DMS53 treated with DMSO at 0.1 percent for 48 hours (cell line): ENCODE results near the gene CASTOR1.
"Not testable (repeated sequence)": the region's sequence is repeated elsewhere in the genome, so short reads cannot be mapped to it uniquely, and the experiment has no call there.

Experiments used
- DNase-seq: peaks from one replicate; lab custom pipeline; 2025; ENCODE audit not compliant: unreplicated experiment; lab: John Stamatoyannopoulos, UW

CASTOR1 gene

GRCh38 chr22:30289141-30289979 lies at the start of gene CASTOR1:
CASTOR1 (minus strand) TSS chr22:30289505; CDS start chr22:30289497, 8 bp downstream.
- peak; percentile 74 for DNase-seq

GRCh38 chr22:30338802-30339201 lies 49.5 kb upstream of the CASTOR1 start:
- DNase-seq, result no peak

- DNase-seq, result not testable (repeated sequence)
These were observed 49.0 kb upstream of the CASTOR1 start for GRCh38 chr22:30338341-30338740.

GRCh38 chr22:30337461-30337778 lies 48.1 kb upstream of the CASTOR1 start:
- no peak for DNase-seq

- DNase-seq, result no peak
These were observed 47.6 kb upstream of the CASTOR1 start for GRCh38 chr22:30336752-30337460.

GRCh38 chr22:30335236-30335635 lies 45.9 kb upstream of the CASTOR1 start:
- DNase-seq, result no peak

- DNase-seq, result no peak
These were observed 45.3 kb upstream of the CASTOR1 start for GRCh38 chr22:30334646-30335045.

GRCh38 chr22:30333707-30334087 lies 44.4 kb upstream of the CASTOR1 start:
- DNase-seq, result no peak

GRCh38 chr22:30332994-30333706 lies 43.8 kb upstream of the CASTOR1 start:
- DNase-seq, result no peak

GRCh38 chr22:30332551-30332950 lies 43.2 kb upstream of the CASTOR1 start:
- no peak for DNase-seq

GRCh38 chr22:30328466-30329049 lies 39.3 kb upstream of the CASTOR1 start:
- no peak for DNase-seq

GRCh38 chr22:30327864-30328345 lies 38.6 kb upstream of the CASTOR1 start:
- DNase-seq, result no peak

- peak; percentile 40 for DNase-seq
These were observed 37.5 kb upstream of the CASTOR1 start, which contains the start of gene TBC1D10A for GRCh38 chr22:30326706-30327362. TBC1D10A (minus strand) TSS chr22:30326941; CDS start chr22:30326881, 60 bp downstream.

- DNase-seq, result no peak
These were observed 37.0 kb upstream of the CASTOR1 start for GRCh38 chr22:30326255-30326705.

- no peak for DNase-seq
These were observed 36.5 kb upstream of the CASTOR1 start for GRCh38 chr22:30325724-30326254.

- DNase-seq, result no peak
These were observed 35.9 kb upstream of the CASTOR1 start for GRCh38 chr22:30325065-30325720.

GRCh38 chr22:30324014-30324730 lies 34.9 kb upstream of the CASTOR1 start:
- no peak for DNase-seq

GRCh38 chr22:30323246-30323645 lies 33.9 kb upstream of the CASTOR1 start:
- no peak for DNase-seq

- no peak for DNase-seq
These were observed 32.2 kb upstream of the CASTOR1 start for GRCh38 chr22:30321461-30321860.
